ENCODE results near the gene NEURL4. TPM values are rescaled to one million over a fixed set of nuclear protein-coding genes. Genes with fewer than 3 reads are reported as not detected.

The NEURL4 gene
- total RNA-seq, 1 experiment from 2014 or later: 9.8 TPM

DNA sequence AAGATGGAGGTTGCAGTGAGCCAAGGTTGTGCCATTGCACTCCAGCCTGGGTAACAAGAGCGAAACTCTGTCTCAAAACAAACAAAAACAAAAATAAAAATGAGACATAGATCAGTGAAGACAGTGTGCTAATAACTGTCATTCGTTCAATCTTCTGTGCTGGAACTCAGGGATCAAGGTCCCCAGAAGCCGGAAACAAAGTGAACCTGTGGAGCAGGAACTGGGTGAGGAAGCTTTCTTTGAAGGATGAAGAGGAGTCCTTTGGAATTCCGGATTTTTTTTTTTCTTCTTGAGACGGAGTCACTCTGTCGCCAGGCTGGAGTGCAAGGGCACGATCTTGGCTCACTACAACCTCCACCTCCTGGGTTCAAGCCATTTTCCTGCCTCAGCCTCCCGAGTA, 49.7 kb downstream of the NEURL4 start:
- no peak for DNase-seq (ENCODE audit: low spot score)

DNA sequence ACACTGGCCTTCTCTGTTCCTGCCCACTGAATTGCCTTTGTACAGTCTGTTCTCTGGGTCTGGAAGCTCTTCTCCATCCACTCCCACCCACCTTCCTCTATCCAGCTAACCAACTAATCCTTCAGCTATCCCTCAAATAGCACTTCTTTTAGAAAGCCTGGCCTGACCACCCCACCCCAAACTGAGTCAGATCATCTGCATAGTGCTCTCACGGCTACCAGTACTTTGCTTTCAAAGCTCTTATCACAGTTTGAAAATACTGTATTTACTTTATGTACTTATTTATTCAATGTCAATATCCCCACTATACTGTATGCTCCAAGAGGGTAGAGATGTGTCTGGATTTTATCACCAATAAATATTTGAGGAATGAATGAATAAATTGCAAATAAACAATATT, 62.4 kb downstream of the NEURL4 start:
- DNase-seq (ENCODE audit: low spot score): no peak

Other genes starting within 250 kb of the NEURL4 start
- gene CLEC10A, start 249.1 kb downstream of the NEURL4 start, total RNA-seq (2014; rRNA removed; shearing (Covaris generic)): not detected in 2 replicates
- gene ASGR2, start 214.5 kb downstream of the NEURL4 start, total RNA-seq (2014; rRNA removed; shearing (Covaris generic)): not detected in 2 replicates
- gene ASGR1, start 150.0 kb downstream of the NEURL4 start, total RNA-seq (2014; rRNA removed; shearing (Covaris generic)): 0.86 and 0.98 TPM in 2 replicates
- 7.2 and 7.3 TPM in 2 replicates for gene DLG4, start 109.5 kb downstream of the NEURL4 start, total RNA-seq (2014; rRNA removed; shearing (Covaris generic))
- gene ACADVL, start 109.4 kb downstream of the NEURL4 start, total RNA-seq (2014; rRNA removed; shearing (Covaris generic)): 278 and 349 TPM in 2 replicates
- 65.1 and 82.4 TPM in 2 replicates for gene DVL2, start 94.8 kb downstream of the NEURL4 start, total RNA-seq (2014; rRNA removed; shearing (Covaris generic))
- 59.5 and 75.3 TPM in 2 replicates for gene PHF23, start 89.9 kb downstream of the NEURL4 start, total RNA-seq (2014; rRNA removed; shearing (Covaris generic))
- 144 and 238 TPM in 2 replicates for gene GABARAP, start 86.9 kb downstream of the NEURL4 start, total RNA-seq (2014; rRNA removed; shearing (Covaris generic))
- 34.2 and 36.9 TPM in 2 replicates for gene CTDNEP1, start 77.6 kb downstream of the NEURL4 start, total RNA-seq (2014; rRNA removed; shearing (Covaris generic))
- gene ELP5, start 77.1 kb downstream of the NEURL4 start, total RNA-seq (2014; rRNA removed; shearing (Covaris generic)): 102 and 104 TPM in 2 replicates
- 1.2 TPM in 1 of 2 replicates, not detected in the other for gene CLDN7, start 66.9 kb downstream of the NEURL4 start, total RNA-seq (2014; rRNA removed; shearing (Covaris generic))
- gene SLC2A4, start 47.6 kb downstream of the NEURL4 start, total RNA-seq (2014; rRNA removed; shearing (Covaris generic)): not detected in 2 replicates
- 0.86 and 1.1 TPM in 2 replicates for gene YBX2, start 34.7 kb downstream of the NEURL4 start, total RNA-seq (2014; rRNA removed; shearing (Covaris generic))
- gene EIF5A, start 21.7 kb downstream of the NEURL4 start, total RNA-seq (2014; rRNA removed; shearing (Covaris generic)): 844 and 911 TPM in 2 replicates
- 100 and 114 TPM in 2 replicates for gene GPS2, start 14.0 kb downstream of the NEURL4 start, total RNA-seq (2014; rRNA removed; shearing (Covaris generic))
- 0.90 and 4.1 TPM in 2 replicates for gene ACAP1, start 7.2 kb upstream of the NEURL4 start, total RNA-seq (2014; rRNA removed; shearing (Covaris generic))
- 13.9 and 19.5 TPM in 2 replicates for gene KCTD11, start 22.8 kb upstream of the NEURL4 start, total RNA-seq (2014; rRNA removed; shearing (Covaris generic))
- not detected in 2 replicates for gene TMEM95, start 25.8 kb upstream of the NEURL4 start, total RNA-seq (2014; rRNA removed; shearing (Covaris generic))
- gene TNK1, start 51.8 kb upstream of the NEURL4 start, total RNA-seq (2014; rRNA removed; shearing (Covaris generic)): 0.07 TPM in 1 of 2 replicates, not detected in the other
- gene PLSCR3, start 65.2 kb upstream of the NEURL4 start, total RNA-seq (2014; rRNA removed; shearing (Covaris generic)): 73.2 and 74.7 TPM in 2 replicates
- 71.7 and 80.4 TPM in 2 replicates for gene TMEM256, start 74.8 kb upstream of the NEURL4 start, total RNA-seq (2014; rRNA removed; shearing (Covaris generic))
- gene NLGN2, start 78.5 kb upstream of the NEURL4 start, total RNA-seq (2014; rRNA removed; shearing (Covaris generic)): 11.3 and 12.3 TPM in 2 replicates
- not detected in 2 replicates for gene SPEM1, start 91.0 kb upstream of the NEURL4 start, total RNA-seq (2014; rRNA removed; shearing (Covaris generic))
- not detected in 2 replicates for gene SPEM2, start 96.3 kb upstream of the NEURL4 start, total RNA-seq (2014; rRNA removed; shearing (Covaris generic))
- gene SPEM3, start 99.5 kb upstream of the NEURL4 start, total RNA-seq (2014; rRNA removed; shearing (Covaris generic)): not detected in 2 replicates
- 2.5 and 7.4 TPM in 2 replicates for gene TMEM102, start 106.1 kb upstream of the NEURL4 start, total RNA-seq (2014; rRNA removed; shearing (Covaris generic))
- 0.89 TPM in 1 of 2 replicates, not detected in the other for gene FGF11, start 110.2 kb upstream of the NEURL4 start, total RNA-seq (2014; rRNA removed; shearing (Covaris generic))
- 14.1 and 20.2 TPM in 2 replicates for gene CHRNB1, start 115.7 kb upstream of the NEURL4 start, total RNA-seq (2014; rRNA removed; shearing (Covaris generic))
- gene ZBTB4, start 150.3 kb upstream of the NEURL4 start, total RNA-seq (2014; rRNA removed; shearing (Covaris generic)): 24.8 and 28.4 TPM in 2 replicates
- not detected in 2 replicates for gene SLC35G6, start 152.1 kb upstream of the NEURL4 start, total RNA-seq (2014; rRNA removed; shearing (Covaris generic))
- 17.8 and 23.4 TPM in 2 replicates for gene POLR2A, start 155.0 kb upstream of the NEURL4 start, total RNA-seq (2014; rRNA removed; shearing (Covaris generic))
- 9.3 and 17.0 TPM in 2 replicates for gene TNFSF12, start 219.7 kb upstream of the NEURL4 start, total RNA-seq (2014; rRNA removed; shearing (Covaris generic))
- gene TNFSF13, start 229.4 kb upstream of the NEURL4 start, total RNA-seq (2014; rRNA removed; shearing (Covaris generic)): 3.7 and 4.1 TPM in 2 replicates
- 162 and 170 TPM in 2 replicates for gene SENP3, start 232.6 kb upstream of the NEURL4 start, total RNA-seq (2014; rRNA removed; shearing (Covaris generic))

All from A172 (cell line).